H1 (cell line): ENCODE results near the gene RGS6. TPM values are rescaled to one million over a fixed set of nuclear protein-coding genes. Genes with fewer than 3 reads are reported as not detected.

Source experiments
- CTCF ChIA-PET: fragments of 300-600 bp; sonication (Branson Sonifier 250); formaldehyde crosslinking; loops from one replicate; lab custom pipeline; 2021; ENCODE audit not compliant: partially characterized antibody; lab: Charles Lee
- POLR2A ChIA-PET: fragments of 300-600 bp; sonication (Branson Sonifier 250); formaldehyde crosslinking; loops from one replicate; lab custom pipeline; 2021; ENCODE audit warnings: inconsistent platforms; ENCODE audit not compliant: partially characterized antibody; lab: Charles Lee
- DNase-seq, 2 experiments: peaks; one replicate each; pipeline versions ENCODE4 v3.0.0 to v3.0.0-alpha.2; 2010 to 2022; ENCODE audit warnings: low spot score in 2 of 2, low read depth in 1 of 2, mixed read lengths in 1 of 2
- FAIRE-seq: peaks from 2 replicates; lab custom pipeline; 2011; peaks lifted over from hg19 to GRCh38; lab: Jason Lieb, UNC
- H2AFZ ChIP-seq: 2 replicates; pipeline ENCODE4 v1.8.1; 2012; ENCODE audit warnings: low read length, inconsistent platforms
- H2AK5ac ChIP-seq: 2 replicates; pipeline ENCODE4 v1.6.1; 2013; ENCODE audit warnings: low read depth, low read length
- H2BK120ac ChIP-seq: replicated peaks from 2 replicates; pipeline ENCODE3; 2013; ENCODE audit warnings: low read depth, low read length, inconsistent platforms
- H2BK12ac ChIP-seq: 2 replicates; pipeline ENCODE4 v1.6.1; 2013; ENCODE audit warnings: low read depth, low read length
- H2BK15ac ChIP-seq: 2 replicates; pipeline ENCODE4 v1.6.1; 2013; ENCODE audit warnings: low read length
- H2BK20ac ChIP-seq: 2 replicates; pipeline ENCODE4 v1.6.1; 2013; ENCODE audit warnings: low read length
- H2BK5ac ChIP-seq: 2 replicates; pipeline ENCODE4 v1.6.1; 2013; ENCODE audit warnings: low read depth, low read length
- H3K14ac ChIP-seq: 2 replicates; pipeline ENCODE4 v1.6.1; 2013; ENCODE audit warnings: inconsistent platforms; ENCODE audit not compliant: insufficient read length
- H3K18ac ChIP-seq: 2 replicates; pipeline ENCODE4 v1.6.1; 2013; ENCODE audit warnings: low read length; ENCODE audit errors: extremely low read depth
- H3K23ac ChIP-seq: 2 replicates; pipeline ENCODE4 v1.6.1; 2013; ENCODE audit warnings: inconsistent platforms; ENCODE audit not compliant: insufficient read length
- H3K23me2 ChIP-seq: 2 replicates; pipeline ENCODE4 v1.6.1; 2013; ENCODE audit warnings: low read depth, low read length
- H3K27ac ChIP-seq: 2 replicates; pipeline ENCODE4 v1.6.1; 2011; ENCODE audit warnings: low read depth, low read length, inconsistent platforms
- H3K27me3 ChIP-seq, 4 experiments: replicated peaks in 1 of 4; 1 replicate in 1 of 4; 2 replicates in 3 of 4; pipeline versions ENCODE4 v1.6.1 to v1.8.1; 2011 to 2013; ENCODE audit warnings: low read length in 3 of 4, mild to moderate bottlenecking in 3 of 4, inconsistent platforms in 2 of 4, mixed read lengths in 2 of 4, moderate library complexity in 1 of 4; ENCODE audit not compliant: control insufficient read depth in 3 of 4, insufficient read depth in 3 of 4; ENCODE audit errors: extremely low read depth in 1 of 4
- H3K36me3 ChIP-seq, 4 experiments: 2 replicates each; pipeline versions ENCODE4 v1.6.1 to v1.8.1; 2011 to 2013; ENCODE audit warnings: mild to moderate bottlenecking in 4 of 4, low read length in 3 of 4, moderate library complexity in 2 of 4, control low read depth in 1 of 4, inconsistent platforms in 1 of 4; ENCODE audit not compliant: insufficient read depth in 4 of 4, control insufficient read depth in 2 of 4
- H3K4ac ChIP-seq: replicated peaks from 2 replicates; pipeline ENCODE3; 2013; ENCODE audit warnings: low read length, low read depth, mixed read lengths, inconsistent platforms; ENCODE audit not compliant: insufficient read length
- H3K4me1 ChIP-seq, 4 experiments: replicated peaks in 1 of 4; 1 replicate in 1 of 4; 2 replicates in 3 of 4; pipeline versions ENCODE4 v1.6.1 to v1.8.1; 2011 to 2013; ENCODE audit warnings: low read length in 3 of 4, inconsistent platforms in 2 of 4, mixed read lengths in 1 of 4; ENCODE audit not compliant: insufficient read depth in 4 of 4, control insufficient read depth in 3 of 4
- H3K4me2 ChIP-seq, 2 experiments: 2 replicates each; pipeline versions ENCODE4 v1.6.1 to v1.8.1; 2011 to 2013; ENCODE audit warnings: low read depth in 2 of 2, low read length in 2 of 2, control low read depth in 1 of 2, inconsistent platforms in 1 of 2, mild to moderate bottlenecking in 1 of 2; ENCODE audit not compliant: insufficient read depth in 1 of 2
- H3K4me3 ChIP-seq, 4 experiments: fragments of 200-600, 300-600 bp in 1 of 4; sonication (generic), shearing (Covaris generic), sonication (Bioruptor Twin) in 1 of 4; 2 replicates each; pipeline versions ENCODE4 v1.5.1 to v1.8.1; 2011 to 2016; ENCODE audit warnings: low read length in 4 of 4, low read depth in 3 of 4, control low read depth in 2 of 4, inconsistent platforms in 2 of 4, mild to moderate bottlenecking in 2 of 4, mixed read lengths in 1 of 4, moderate library complexity in 1 of 4; ENCODE audit not compliant: insufficient read depth in 2 of 4; ENCODE audit errors: extremely low read depth in 1 of 4
- H3K56ac ChIP-seq: replicated peaks from 2 replicates; pipeline ENCODE3; 2013; ENCODE audit warnings: low read depth, mild to moderate bottlenecking, mixed read lengths, low read length, inconsistent platforms; ENCODE audit not compliant: insufficient read length
- H3K79me1 ChIP-seq: 2 replicates; pipeline ENCODE4 v1.6.1; 2013; ENCODE audit warnings: low read depth, low read length, control low read depth
- H3K79me2 ChIP-seq, 2 experiments: 2 replicates each; pipeline versions ENCODE4 v1.6.1 to v1.8.1; 2012 to 2013; ENCODE audit warnings: low read length in 2 of 2, mild to moderate bottlenecking in 2 of 2, inconsistent platforms in 1 of 2; ENCODE audit not compliant: insufficient read depth in 2 of 2, control insufficient read depth in 1 of 2
- H3K9ac ChIP-seq, 4 experiments: replicated peaks in 1 of 4; 1 replicate in 1 of 4; 2 replicates in 3 of 4; pipeline versions ENCODE4 v1.6.1 to v1.8.1; 2011 to 2013; ENCODE audit warnings: low read depth in 3 of 4, low read length in 3 of 4, control low read depth in 2 of 4, mild to moderate bottlenecking in 2 of 4, moderate library complexity in 2 of 4, inconsistent platforms in 1 of 4; ENCODE audit errors: extremely low read depth in 1 of 4
- H3K9me3 ChIP-seq, 2 experiments: 2 replicates each; pipeline versions ENCODE4 v1.6.1 to v1.8.1; 2012 to 2013; ENCODE audit warnings: mild to moderate bottlenecking in 2 of 2, moderate library complexity in 2 of 2, control low read depth in 1 of 2, inconsistent platforms in 1 of 2, low read depth in 1 of 2, low read length in 1 of 2, mixed read lengths in 1 of 2; ENCODE audit not compliant: insufficient read depth in 2 of 2
- H4K20me1 ChIP-seq, 2 experiments: replicated peaks in 1 of 2; 2 replicates each; pipeline versions ENCODE3 to v1.8.1; 2011 to 2013; ENCODE audit warnings: inconsistent platforms in 2 of 2, low read length in 2 of 2, mild to moderate bottlenecking in 1 of 2; ENCODE audit not compliant: insufficient read depth in 2 of 2, control insufficient read depth in 1 of 2
- H4K5ac ChIP-seq: 2 replicates; pipeline ENCODE4 v1.6.1; 2013; ENCODE audit warnings: low read length, low read depth, mixed read lengths, inconsistent platforms; ENCODE audit not compliant: insufficient read length
- H4K8ac ChIP-seq: 2 replicates; pipeline ENCODE4 v1.8.0; 2013; ENCODE audit warnings: mild to moderate bottlenecking, moderate library complexity, low read length, inconsistent platforms; ENCODE audit not compliant: insufficient read depth; ENCODE audit errors: extremely low read depth
- H4K91ac ChIP-seq: replicated peaks from 2 replicates; pipeline ENCODE3; 2013; ENCODE audit warnings: low read length, mixed read lengths, inconsistent platforms; ENCODE audit not compliant: insufficient read length
- POU5F1 ChIP-seq: IDR thresholded peaks from 2 replicates; pipeline ENCODE4 v1.6.1; 2011; ENCODE audit warnings: low read depth, mild to moderate bottlenecking, low read length, moderate library complexity
- WGBS, 2 experiments: shearing (Covaris generic) in 1 of 2; methylation state at CpG; one replicate each; pipeline versions ENCODE4 v1.1.6 to v1.1.7; 2013 to 2015; ENCODE audit warnings: low lambda C conversion rate in 2 of 2, mixed read lengths in 2 of 2, inconsistent platforms in 1 of 2, low coverage in 1 of 2, missing lambda C conversion rate in 1 of 2; ENCODE audit not compliant: insufficient replicate concordance in 2 of 2, insufficient coverage in 1 of 2, insufficient read length in 1 of 2; ENCODE audit errors: extremely low coverage in 1 of 2, missing lambda C conversion rate in 1 of 2; 5-methylcytosine and 5-hydroxymethylcytosine counted together
- polyA plus RNA-seq, 7 experiments: library from polyadenylated mRNA; depleted of rRNA in 3 of 7; stranded (reverse) in 5 of 7; unstranded in 2 of 7; fragments of >200 nt in 5 of 7; fragments of 200-250 nt in 2 of 7; gene quantifications; 1 replicate in 5 of 7; 2 replicates in 1 of 7; 4 replicates in 1 of 7; pipeline versions ENCODE4 v1.2.1 to v1.2.3, GENCODE V29; 2011 to 2013; ENCODE audit warnings: missing spikeins in 2 of 7, mixed read lengths in 2 of 7
- total RNA-seq: library from RNA; stranded (reverse); fragmentation: NEBNext Ultra II Directional; extraction: Animal tissue kit (Norgen Biotek cat#: 25700); gene quantifications from 2 replicates; pipeline ENCODE4 v1.2.1, GENCODE V29; 2021

RGS6 gene
- total and polyA plus RNA-seq, 2 of the 8 experiments (the other 6 are each of a cell fraction or from before 2014, with no cell fraction given), result 0.26 to 1.1 TPM

DNA sequence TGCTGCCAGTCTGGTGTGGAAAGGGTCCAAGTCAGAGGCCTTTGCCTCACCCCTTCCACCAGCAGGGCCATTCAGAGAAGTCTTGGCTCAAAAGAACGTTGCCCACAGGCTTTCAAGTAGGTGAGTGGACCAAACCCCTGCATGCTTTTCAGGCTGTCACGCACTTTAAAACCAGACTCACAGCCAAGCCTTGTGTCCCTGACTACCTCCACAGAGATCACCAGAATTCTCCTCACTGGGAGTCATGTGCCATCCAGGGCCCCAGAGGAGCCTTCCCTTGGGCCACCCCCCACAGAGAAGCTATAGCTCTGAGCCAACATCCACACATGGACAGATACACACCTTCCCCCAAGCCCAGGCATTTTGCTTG is 678.6 kb downstream of the RGS6 start:
- ChIA-PET POLR2A (no interaction called here), CTCF (interaction anchor here (1.0 to 1.7 kb wide), 4 partner anchors 11 to 83 kb away, joined by 3 to 4 read pairs (median 4); no protein-coding TSS in a partner anchor)
- H3K56ac ChIP-seq, result no peak overlapping the region
- H3K23me2 ChIP-seq, result no peaks in the 10 kb centered on the region
- no peak for FAIRE-seq
- 91% methylated on average over 2 of the region's 2 CpGs; no CpG with 5 or more reads in 1 of the 2 experiments for WGBS, 2 experiments
- H2BK5ac ChIP-seq, result no peak overlapping the region
- H2BK120ac ChIP-seq, result no peak overlapping the region
- no peaks in the 10 kb centered on the region for H3K79me2 ChIP-seq
- H3K27me3 ChIP-seq, result no peaks in the 10 kb centered on the region
- H3K14ac ChIP-seq, result no peak overlapping the region
- H2BK20ac ChIP-seq, result no peak overlapping the region
- H3K23ac ChIP-seq, result no peak overlapping the region
- H4K91ac ChIP-seq, result no peak overlapping the region
- no peak overlapping the region for H3K9ac ChIP-seq
- no peak for TF ChIP-seq POU5F1
- no peak overlapping the region for H4K5ac ChIP-seq
- DNase-seq, result peak in 1 of 2 experiments; percentile 20
- H2BK15ac ChIP-seq, result no peak overlapping the region
- no peak overlapping the region for H4K8ac ChIP-seq
- H3K18ac ChIP-seq, result no peak overlapping the region
- no peaks in the 10 kb centered on the region for H3K79me1 ChIP-seq
- H3K4ac ChIP-seq, result no peak overlapping the region
- H2AK5ac ChIP-seq, result no peak overlapping the region
- H2AFZ ChIP-seq, result no peak overlapping the region
- H3K27ac ChIP-seq, result no peak overlapping the region
- H3K4me2 ChIP-seq, result no peak overlapping the region
- H3K36me3 ChIP-seq, result no peaks in the 10 kb centered on the region
- H3K9me3 ChIP-seq, result no peaks in the 10 kb centered on the region
- H2BK12ac ChIP-seq, result no peak overlapping the region
- H3K4me3 ChIP-seq, result no peak overlapping the region
- no peaks in the 10 kb centered on the region for H4K20me1 ChIP-seq
- H3K4me1 ChIP-seq, result no peaks in the 10 kb centered on the region
